ENCODE results near the gene CEP72. TPM values are rescaled to one million over a fixed set of nuclear protein-coding genes. Genes with fewer than 3 reads are reported as not detected.

The CEP72 gene
- total RNA-seq, 1 donor from 2014 or later: 6.8 TPM

DNA sequence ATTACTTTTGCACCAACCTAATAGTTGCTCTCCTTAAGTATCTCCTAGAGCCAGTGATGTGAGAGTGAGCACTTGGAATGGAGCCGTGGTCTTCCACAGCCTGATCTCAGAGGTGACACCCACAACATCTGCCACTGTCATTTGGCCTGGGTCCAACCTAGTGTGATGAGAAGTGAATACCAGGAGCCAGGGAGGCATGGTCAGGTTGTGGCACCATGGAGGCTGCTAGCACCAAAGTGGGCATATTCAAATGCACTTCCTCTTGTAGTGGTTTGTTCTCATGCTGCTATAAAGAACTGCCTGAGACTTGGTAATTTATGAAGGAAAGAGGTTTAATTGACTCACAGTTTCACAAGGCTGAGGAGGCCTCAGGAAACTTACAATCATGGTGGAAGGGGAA is 22.6 kb upstream of the CEP72 start:
- TF ChIP-seq, protein P1, sequence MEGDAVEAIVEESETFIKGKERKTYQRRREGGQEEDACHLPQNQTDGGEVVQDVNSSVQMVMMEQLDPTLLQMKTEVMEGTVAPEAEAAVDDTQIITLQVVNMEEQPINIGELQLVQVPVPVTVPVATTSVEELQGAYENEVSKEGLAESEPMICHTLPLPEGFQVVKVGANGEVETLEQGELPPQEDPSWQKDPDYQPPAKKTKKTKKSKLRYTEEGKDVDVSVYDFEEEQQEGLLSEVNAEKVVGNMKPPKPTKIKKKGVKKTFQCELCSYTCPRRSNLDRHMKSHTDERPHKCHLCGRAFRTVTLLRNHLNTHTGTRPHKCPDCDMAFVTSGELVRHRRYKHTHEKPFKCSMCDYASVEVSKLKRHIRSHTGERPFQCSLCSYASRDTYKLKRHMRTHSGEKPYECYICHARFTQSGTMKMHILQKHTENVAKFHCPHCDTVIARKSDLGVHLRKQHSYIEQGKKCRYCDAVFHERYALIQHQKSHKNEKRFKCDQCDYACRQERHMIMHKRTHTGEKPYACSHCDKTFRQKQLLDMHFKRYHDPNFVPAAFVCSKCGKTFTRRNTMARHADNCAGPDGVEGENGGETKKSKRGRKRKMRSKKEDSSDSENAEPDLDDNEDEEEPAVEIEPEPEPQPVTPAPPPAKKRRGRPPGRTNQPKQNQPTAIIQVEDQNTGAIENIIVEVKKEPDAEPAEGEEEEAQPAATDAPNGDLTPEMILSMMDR (IDR thresholded peaks at IDR 0.05; ENCODE audit: insufficient read depth, low read length, severe bottlenecking): no peak
- Histone ChIP-seq H3K27me3 (ENCODE audit: control insufficient read depth, insufficient read depth, low read length) (peaks cover 3% of the 10 kb centered on the region), H3K36me3 (ENCODE audit: control insufficient read depth, insufficient read depth, low read length) (no peaks in the 10 kb centered on the region), H3K4me3 (ENCODE audit: low read depth, low read length) (no peak overlapping the region)
- DNase-seq (ENCODE audit: low read depth): no peak
- no peak for FAIRE-seq

DNA sequence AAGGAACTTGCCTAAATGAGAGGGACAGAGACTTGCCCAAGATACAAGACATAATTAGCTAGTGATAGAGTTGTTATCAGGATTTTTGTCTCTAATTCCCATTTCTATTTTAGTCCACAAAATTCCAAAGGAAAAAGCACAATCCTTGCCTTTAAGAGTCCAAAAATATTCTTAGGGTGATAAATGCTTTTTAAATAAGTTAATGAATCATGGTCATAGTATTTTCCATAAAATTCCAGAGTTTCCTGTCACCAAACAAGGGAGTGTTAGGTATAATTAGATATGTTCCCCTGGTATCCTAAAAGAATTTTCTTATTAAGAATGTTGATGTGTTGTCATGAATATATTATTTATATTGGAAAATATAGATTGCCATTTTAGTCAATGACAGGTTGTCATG is 21.8 kb upstream of the CEP72 start:
- FAIRE-seq (no peak), DNase-seq (ENCODE audit: low read depth) (no peak)
- Histone ChIP-seq H3K4me3 (ENCODE audit: low read depth, low read length) (no peak overlapping the region), H3K27me3 (ENCODE audit: control insufficient read depth, insufficient read depth, low read length) (peaks cover 3% of the 10 kb centered on the region), H3K36me3 (ENCODE audit: control insufficient read depth, insufficient read depth, low read length) (no peaks in the 10 kb centered on the region)
- TF ChIP-seq, protein P1 (IDR thresholded peaks at IDR 0.05; ENCODE audit: insufficient read depth, low read length, severe bottlenecking): no peak

DNA sequence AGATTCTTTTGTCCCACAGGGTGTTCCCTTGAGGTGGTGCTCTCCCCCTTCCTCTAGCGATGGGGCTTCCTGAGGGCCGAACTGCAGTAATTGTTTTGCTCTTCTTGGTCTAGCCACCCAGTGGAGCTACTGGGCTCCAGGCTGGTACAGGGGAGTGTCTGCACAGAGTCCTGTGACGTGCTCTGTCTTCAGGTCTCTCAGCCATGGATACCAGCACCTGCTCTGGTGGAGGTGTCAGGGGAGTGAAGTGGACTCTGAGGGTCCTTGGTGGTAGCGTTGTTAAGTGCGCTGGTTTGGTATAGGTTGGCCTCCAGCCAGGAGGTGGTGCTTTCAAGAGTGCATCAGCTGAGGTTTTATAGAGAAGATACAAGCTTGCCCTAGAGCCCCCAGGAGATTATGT is 20.4 kb upstream of the CEP72 start:
- TF ChIP-seq, protein P1 (IDR thresholded peaks at IDR 0.05; ENCODE audit: insufficient read depth, low read length, severe bottlenecking): no peak
- FAIRE-seq: no peak
- H3K36me3 ChIP-seq (ENCODE audit: control insufficient read depth, insufficient read depth, low read length): no peaks in the 10 kb centered on the region
- no peak for DNase-seq (ENCODE audit: low read depth)
- peaks cover 3% of the 10 kb centered on the region for H3K27me3 ChIP-seq (ENCODE audit: control insufficient read depth, insufficient read depth, low read length)
- no peak overlapping the region for H3K4me3 ChIP-seq (ENCODE audit: low read depth, low read length)

DNA sequence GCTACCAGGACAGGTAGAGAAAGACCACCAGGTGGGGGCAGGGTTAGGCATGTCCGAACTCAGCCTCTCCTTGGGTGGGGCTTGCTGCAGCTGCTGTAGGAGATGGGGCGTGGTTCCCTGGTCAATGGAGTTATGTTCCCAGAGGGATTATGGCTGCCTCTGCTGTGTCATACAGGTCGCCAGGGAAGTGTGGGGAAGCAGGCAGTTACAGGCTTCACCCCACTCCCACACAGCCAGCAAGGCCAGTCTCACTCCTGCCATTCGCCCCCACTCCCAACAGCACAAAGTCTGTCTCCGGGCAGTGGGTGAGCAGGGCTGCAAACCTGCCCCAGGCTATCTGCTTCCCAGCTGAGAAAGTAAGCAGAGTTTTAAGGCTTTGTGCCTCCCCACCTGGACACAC is 20.0 kb upstream of the CEP72 start:
- peaks cover 3% of the 10 kb centered on the region for H3K27me3 ChIP-seq (ENCODE audit: control insufficient read depth, insufficient read depth, low read length)

DNA sequence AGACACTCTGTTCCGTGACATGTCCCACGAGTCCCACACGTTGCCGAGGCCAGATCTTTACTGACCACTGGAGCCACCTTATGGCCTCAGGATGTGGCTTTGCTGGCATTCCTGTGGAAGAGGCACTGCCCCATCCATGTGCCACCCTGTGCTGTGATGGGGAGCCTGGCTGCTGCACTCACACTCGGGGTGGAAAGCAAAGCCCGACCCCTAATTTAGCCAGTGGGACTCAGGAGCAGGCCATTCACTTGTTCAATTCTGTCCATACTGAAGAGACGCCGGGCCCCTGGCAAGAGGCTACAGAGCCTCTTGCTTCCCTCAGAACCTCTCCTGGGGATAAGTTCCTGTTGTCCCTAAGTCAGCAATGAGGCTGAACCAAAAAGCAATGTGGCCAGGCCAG is 18.6 kb upstream of the CEP72 start:
- FAIRE-seq: no peak
- Histone ChIP-seq H3K4me3 (ENCODE audit: low read depth, low read length) (no peak overlapping the region), H3K36me3 (ENCODE audit: control insufficient read depth, insufficient read depth, low read length) (no peaks in the 10 kb centered on the region), H3K27me3 (ENCODE audit: control insufficient read depth, insufficient read depth, low read length) (peaks cover 3% of the 10 kb centered on the region)
- DNase-seq (ENCODE audit: low read depth): no peak
- TF ChIP-seq, protein P1 (IDR thresholded peaks at IDR 0.05; ENCODE audit: insufficient read depth, low read length, severe bottlenecking): no peak

More for the DNA sequence above, 20.0 kb upstream of the CEP72 start:
- Histone ChIP-seq H3K4me3 (ENCODE audit: low read depth, low read length) (no peak overlapping the region), H3K36me3 (ENCODE audit: control insufficient read depth, insufficient read depth, low read length) (no peaks in the 10 kb centered on the region)
- TF ChIP-seq, protein P1 (IDR thresholded peaks at IDR 0.05; ENCODE audit: insufficient read depth, low read length, severe bottlenecking): no peak
- DNase-seq (ENCODE audit: low read depth): peak; percentile 26
- FAIRE-seq: no peak

DNA sequence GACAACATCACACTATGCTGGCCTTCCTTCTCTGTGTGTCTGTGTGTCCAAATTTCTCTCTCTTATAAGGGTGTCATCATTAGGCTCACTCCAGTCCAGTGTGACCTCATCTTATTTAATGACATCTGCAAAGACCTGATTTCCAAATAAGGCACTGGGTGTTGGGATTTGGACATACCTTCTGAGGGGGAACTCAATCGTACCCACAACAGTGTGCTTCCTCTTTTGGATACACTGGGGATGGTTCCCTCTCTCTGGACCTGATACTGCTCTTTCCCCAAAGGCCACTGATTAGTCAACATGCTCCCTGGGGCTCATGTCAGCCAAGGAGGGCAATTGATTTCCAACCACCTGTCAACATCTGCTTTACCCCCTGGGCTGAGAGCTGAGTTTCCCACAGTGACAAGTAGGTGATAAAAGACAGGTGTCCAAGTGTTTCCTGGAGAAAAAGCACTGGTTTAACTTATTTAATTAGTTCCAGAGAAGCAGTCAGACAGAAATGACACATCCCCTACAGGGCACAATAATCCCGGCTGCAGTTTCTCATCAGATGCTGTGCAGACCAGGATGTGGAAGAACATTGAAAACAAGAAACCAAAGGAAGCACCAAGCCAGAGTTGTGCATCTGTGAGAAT is 17.8 kb upstream of the CEP72 start:
- FAIRE-seq: no peak
- no peaks in the 10 kb centered on the region for H3K36me3 ChIP-seq (ENCODE audit: control insufficient read depth, insufficient read depth, low read length)
- TF ChIP-seq, protein P1 (IDR thresholded peaks at IDR 0.05; ENCODE audit: insufficient read depth, low read length, severe bottlenecking): no peak
- no peak for DNase-seq (ENCODE audit: low read depth)
- no peaks in the 10 kb centered on the region for H3K27me3 ChIP-seq (ENCODE audit: control insufficient read depth, insufficient read depth, low read length)
- no peak overlapping the region for H3K4me3 ChIP-seq (ENCODE audit: low read depth, low read length)

Data from bronchial epithelial cell (primary cell).